Stomach (tissue), 4 donors: ENCODE data around the gene KLHL24.

Experiments used
- CTCF ChIP-seq, 7 experiments: fragments of 450-650 bp in 4 of 7; fragments of 200-600 bp in 3 of 7; sonication (generic) in 3 of 7; IDR thresholded peaks; one replicate each; pipeline ENCODE4 v1.5.1; 2016 to 2019; ENCODE audit warnings: antibody characterized with exemption in 7 of 7, control low read depth in 2 of 7, mild to moderate bottlenecking in 1 of 7
- EP300 ChIP-seq: sonication (generic); formaldehyde crosslinking; IDR thresholded peaks from one replicate; pipeline ENCODE4 v1.6.1; 2017; ENCODE audit warnings: antibody characterized with exemption
- POLR2A ChIP-seq, 4 donors: fragments of 450-650 bp; IDR thresholded peaks; one replicate each; pipeline ENCODE4 v1.6.1; 2016; ENCODE audit warnings: antibody characterized with exemption in 4 of 4, control low read depth in 2 of 4, mild to moderate bottlenecking in 1 of 4, moderate library complexity in 1 of 4

GRCh38 chr3:183591881-183592521, 43.4 kb upstream of the KLHL24 start:
- TF ChIP-seq CTCF (IDR thresholded peaks at IDR 0.05) (no peak), EP300 (no peak), POLR2A (IDR thresholded peaks at IDR 0.05) (no peak)
